NB4 (cell line): ENCODE data around the gene TPSB2.
"Not testable (repeated sequence)": the region's sequence is repeated elsewhere in the genome, so short reads cannot be mapped to it uniquely, and the experiment has no call there.

ENCODE experiments used
- DNase-seq: peaks from one replicate; pipeline ENCODE4 v3.0.0; 2010; ENCODE audit warnings: low read depth
- H3K4me3 ChIP-seq: one replicate; pipeline ENCODE4 v1.5.1; 2011; ENCODE audit warnings: mild to moderate bottlenecking, low read depth, low read length, moderate library complexity
- MAX ChIP-seq: IDR thresholded peaks from 2 replicates; pipeline ENCODE4 v1.6.1; 2011; ENCODE audit warnings: low read depth, low read length
- MYC ChIP-seq: IDR thresholded peaks from 2 replicates; pipeline ENCODE4 v1.6.1; 2011; ENCODE audit warnings: low read depth, low read length
- POLR2A ChIP-seq: IDR thresholded peaks from 2 replicates; pipeline ENCODE4 v1.6.1; 2011; ENCODE audit warnings: mild to moderate bottlenecking; ENCODE audit not compliant: insufficient read length; ENCODE audit errors: extremely low read depth
- TF ChIP-seq, protein P1 (sequence below): IDR thresholded peaks from one replicate; pipeline ENCODE4 v1.5.1; 2012; ENCODE audit warnings: low read depth, low read length

The TPSB2 gene

DNA sequence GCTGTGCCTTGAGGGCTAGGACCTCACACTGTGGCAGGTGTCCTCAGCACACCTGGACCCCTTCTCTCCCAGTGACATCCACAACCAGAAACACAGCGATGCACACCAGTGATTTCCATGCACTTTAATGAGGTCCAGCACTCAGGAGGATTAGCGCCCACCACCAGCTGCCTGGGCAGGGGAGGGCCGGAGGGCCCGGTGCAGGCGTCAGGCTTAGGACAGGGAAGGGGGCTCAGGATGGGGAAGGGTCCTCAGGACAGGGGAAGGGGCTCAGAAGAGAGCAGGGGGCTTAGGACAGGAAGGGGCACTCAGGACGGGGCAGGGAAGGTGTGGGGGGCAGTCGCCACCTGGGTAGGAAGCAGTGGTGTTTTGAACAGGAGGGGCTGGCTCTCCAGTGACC, 1.8 kb downstream of the TPSB2 start:
- not testable (repeated sequence) for DNase-seq, H3K4me3 ChIP-seq

- H3K4me3 ChIP-seq, DNase-seq: not testable (repeated sequence)
Measured at GRCh38 chr16:1226692-1227091, 3.3 kb downstream of the TPSB2 start.

GRCh38 chr16:1225728-1226311, 4.2 kb downstream of the TPSB2 start:
- H3K4me3 ChIP-seq, DNase-seq: not testable (repeated sequence)

DNA sequence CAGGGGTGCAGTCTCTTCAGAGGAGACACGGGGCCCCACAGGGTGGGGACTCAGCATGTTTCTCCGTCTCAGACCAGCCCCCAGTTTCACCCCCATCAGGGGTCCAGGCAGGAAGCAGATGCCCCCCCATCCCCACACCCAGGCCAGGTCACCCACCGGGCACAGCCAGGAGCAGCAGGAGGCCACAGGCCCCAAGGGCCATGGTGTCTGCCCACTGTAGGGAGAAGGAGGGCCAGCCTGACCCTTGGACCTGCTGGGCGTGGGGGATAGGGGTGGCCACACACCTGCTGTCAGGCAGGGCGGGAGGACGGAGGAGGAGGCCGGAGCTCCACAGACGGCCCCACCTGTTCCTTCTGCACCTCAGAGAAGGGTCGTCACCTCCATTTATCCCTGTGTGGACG, 4.9 kb downstream of the TPSB2 start, which contains the start of gene TPSG1:
TPSG1 (minus strand) TSS at position 218 of the 401 bp plus-strand sequence; CDS start at position 202, 16 bp downstream.
- no peak for DNase-seq
- no peak within 1 kb of the TSS for H3K4me3 ChIP-seq
- TF ChIP-seq POLR2A (no peak), MYC (no peak)

GRCh38 chr16:1224558-1224957, 5.4 kb downstream of the TPSB2 start:
- TF ChIP-seq, protein P1, sequence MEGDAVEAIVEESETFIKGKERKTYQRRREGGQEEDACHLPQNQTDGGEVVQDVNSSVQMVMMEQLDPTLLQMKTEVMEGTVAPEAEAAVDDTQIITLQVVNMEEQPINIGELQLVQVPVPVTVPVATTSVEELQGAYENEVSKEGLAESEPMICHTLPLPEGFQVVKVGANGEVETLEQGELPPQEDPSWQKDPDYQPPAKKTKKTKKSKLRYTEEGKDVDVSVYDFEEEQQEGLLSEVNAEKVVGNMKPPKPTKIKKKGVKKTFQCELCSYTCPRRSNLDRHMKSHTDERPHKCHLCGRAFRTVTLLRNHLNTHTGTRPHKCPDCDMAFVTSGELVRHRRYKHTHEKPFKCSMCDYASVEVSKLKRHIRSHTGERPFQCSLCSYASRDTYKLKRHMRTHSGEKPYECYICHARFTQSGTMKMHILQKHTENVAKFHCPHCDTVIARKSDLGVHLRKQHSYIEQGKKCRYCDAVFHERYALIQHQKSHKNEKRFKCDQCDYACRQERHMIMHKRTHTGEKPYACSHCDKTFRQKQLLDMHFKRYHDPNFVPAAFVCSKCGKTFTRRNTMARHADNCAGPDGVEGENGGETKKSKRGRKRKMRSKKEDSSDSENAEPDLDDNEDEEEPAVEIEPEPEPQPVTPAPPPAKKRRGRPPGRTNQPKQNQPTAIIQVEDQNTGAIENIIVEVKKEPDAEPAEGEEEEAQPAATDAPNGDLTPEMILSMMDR = no peak
- H3K4me3 ChIP-seq = no peak overlapping the region
- DNase-seq = no peak

- TF ChIP-seq POLR2A (no peak), MAX (no peak), MYC (no peak)
- TF ChIP-seq, protein P1 = no peak
- H3K4me3 ChIP-seq = no peak overlapping the region
- no peak for DNase-seq
Measured at GRCh38 chr16:1223355-1224214, 6.4 kb downstream of the TPSB2 start.

- TF ChIP-seq MYC (no peak), MAX (no peak), POLR2A (no peak)
- TF ChIP-seq, protein P1 = no peak
- no peak overlapping the region for H3K4me3 ChIP-seq
- no peak for DNase-seq
Measured at GRCh38 chr16:1222553-1223354, 7.2 kb downstream of the TPSB2 start.
